ENCODE data around the gene MROH7.

The MROH7 gene

DNA sequence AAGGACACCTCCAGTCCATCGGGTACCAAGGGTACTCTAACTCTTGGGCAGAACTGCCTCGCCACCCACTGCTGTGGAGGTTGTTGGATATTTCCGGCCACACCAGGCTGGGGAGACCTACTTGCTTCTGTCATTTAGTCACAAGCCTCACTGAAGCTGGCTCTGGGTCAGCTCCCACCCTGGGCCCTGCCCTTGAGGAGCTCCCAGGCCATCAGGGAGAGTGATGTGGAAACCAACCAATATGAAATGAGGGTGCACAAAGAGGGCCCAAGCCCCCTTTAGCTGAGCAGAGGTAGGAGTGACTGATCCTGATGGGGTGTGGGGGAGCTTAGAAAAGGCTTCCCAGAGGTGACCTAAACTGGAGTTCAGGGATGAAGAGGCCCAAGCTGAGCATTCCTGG is 103.1 kb downstream of the MROH7 start:
- no peak for DNase-seq

DNA sequence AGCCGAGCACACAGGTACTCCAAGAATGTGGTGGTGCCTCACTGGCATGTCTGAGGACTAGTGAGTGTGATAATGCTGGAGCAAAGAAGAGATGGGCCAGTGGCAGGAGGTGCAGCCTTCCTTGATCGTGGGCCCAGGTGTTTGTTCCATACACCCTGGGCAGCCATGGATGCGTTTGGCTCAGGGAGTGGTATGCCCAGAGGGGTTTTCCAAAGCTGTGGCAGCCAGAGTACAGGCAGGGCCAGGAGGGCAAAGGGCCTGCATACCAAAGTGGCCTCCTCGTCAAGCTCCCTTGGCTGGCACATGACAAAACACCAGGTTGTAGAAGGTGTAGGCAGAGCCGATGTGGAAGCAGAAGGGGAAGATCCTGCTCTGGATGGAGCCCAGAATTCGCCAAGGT is 103.7 kb downstream of the MROH7 start:
- no peak for DNase-seq

DNA sequence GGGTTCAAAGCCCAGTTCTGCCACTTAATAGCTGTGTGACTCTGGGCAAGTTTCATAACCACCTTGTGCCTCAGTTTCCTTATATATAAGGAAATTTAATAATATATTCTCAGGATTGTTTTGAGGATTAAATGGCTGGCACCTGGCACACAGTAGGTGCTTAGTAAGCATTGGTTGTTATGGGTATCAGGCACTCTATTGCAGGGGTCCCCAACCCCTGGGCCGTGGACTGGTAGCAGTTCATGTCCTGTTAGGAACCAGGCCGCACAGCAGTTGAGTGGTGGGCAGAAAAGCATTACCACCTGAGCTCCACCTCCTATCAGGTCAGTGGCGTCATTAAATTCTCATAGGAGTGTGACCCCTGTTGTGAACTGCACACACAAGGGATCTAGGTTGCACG is 104.3 kb downstream of the MROH7 start:
- no peak for DNase-seq

DNA sequence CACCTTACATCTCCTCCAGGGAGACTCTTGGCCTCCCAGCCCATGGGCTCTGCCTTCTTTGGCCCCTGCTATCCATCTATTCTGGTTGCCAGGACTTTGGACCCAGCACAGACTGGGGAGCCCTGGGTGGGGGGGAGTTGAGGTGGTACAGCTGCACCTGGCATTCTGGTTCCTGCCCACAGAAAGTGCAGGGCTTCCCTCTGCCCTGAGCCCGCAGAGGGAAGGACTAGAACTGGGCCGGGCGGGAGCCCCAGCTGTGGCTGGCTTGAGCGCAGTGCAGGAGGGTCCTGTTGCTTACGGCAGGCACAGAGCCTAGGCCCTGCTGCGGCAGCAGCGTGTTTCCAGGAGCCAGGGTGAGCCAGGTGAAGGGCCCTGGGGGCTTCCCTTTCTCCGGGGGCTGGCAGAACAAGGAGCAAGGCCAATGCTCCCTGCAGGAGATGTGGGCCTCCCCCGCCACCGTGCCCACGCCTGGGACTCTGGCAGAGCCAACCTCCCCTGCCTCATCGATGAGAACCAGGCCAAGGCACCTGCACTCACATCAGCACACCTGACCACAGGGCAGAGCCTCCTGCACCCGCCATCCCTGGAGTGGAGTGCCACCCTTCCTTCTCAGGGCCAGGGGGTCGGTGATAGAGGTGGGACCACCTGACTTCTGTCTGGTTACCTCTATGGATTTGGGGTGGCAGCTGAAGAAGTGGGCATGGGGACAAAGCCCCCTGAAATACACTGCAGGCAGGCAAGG is 106.7 kb downstream of the MROH7 start:
- DNase-seq: no peak

DNA sequence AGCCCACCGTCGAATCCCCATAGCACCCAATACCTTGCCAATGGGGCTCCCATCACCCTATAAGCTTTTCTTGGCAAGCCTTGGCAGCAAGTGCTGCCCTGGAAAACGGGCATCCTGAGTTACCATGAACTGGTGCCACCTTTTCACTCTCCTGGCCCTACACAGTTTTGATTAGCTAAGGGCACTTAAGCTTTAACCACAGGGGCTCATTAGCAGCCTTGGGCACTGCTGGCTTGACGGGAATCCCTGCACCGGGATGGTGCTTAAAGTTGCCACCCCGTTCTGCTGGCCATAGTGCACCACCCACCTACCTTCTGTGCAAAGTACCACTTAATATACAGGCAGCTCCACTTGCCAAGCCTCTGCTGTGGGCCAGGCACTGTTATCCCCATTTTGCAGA is 109.0 kb downstream of the MROH7 start:
- no peak for DNase-seq

DNA sequence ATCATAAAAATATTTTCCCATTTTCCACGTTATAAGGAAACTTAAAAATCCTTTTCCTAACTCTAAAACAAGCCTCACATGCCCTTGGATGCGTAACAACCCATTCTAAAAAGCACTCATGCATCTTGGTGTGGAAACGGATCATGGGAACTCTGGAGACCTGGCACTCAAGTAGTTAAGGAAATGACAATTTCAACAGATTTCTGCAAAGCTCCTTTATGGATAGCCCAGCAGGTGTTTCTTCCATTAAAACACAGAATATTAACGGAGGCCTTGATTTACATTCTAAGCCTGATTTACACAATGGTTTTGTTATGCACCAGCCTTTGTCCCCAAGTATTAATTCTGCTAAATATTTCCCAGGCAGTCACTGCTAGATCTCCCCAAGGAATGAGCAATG is 109.8 kb downstream of the MROH7 start:
- no peak for DNase-seq

DNA sequence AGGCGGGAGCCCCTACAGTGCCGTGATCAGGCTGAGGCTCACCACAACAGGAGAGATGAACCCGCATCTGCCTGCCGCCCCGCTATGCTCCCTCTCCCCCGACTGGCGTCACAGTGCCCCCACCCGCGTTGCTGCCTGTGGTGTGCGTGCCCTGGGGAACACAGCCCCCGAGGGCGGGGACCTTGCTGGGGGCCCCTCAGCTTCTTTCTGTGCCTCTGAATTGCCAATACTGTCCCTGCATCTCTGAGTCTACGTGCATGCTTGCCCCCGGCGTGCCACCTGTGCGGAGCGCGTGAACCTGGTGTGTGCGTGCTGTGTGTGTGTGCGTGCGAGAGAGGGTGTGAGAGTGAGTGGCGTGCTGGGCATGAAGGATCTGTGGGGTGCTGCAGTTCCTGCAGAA is 112.5 kb downstream of the MROH7 start:
- no peak for DNase-seq

DNA sequence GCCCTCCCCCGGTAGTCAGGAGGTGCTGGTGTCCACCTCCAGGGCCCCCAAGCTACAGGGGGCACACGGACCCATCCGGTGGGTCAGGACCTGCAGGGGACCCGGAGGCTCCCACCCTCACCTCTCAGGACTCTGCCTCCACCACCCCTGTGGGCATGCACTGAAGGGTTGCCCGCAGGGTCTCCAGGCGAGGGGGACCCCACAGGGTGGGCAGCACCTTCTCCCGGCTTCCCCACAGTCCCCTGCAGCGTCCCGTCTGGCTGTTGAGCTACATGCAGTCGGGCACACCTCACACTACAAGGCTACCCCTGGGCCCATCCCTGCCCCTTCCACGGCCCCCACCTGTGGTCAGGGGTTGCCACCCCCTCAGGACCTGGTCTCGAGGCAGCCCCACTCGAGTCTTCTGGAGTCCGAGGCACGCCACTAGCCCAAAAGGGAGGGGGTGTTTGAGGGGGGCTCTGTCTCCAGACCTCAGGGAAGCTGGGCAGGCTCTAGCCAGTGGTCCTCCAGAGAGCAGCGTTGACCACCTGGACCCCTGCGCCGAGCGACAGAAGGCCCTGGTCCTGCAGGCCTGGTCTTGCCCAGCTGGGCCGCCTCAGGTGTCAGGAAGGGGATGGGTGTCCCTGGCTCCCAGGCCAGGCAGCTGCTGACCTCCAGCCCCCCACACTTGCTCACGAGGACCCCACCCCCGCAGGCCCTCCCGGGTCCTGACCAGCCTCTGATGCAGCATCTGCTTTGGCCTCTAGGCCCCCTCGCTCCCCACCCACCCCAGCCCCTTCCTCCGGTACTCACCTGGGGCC is 113.1 kb downstream of the MROH7 start:
- no peak for DNase-seq

DNA sequence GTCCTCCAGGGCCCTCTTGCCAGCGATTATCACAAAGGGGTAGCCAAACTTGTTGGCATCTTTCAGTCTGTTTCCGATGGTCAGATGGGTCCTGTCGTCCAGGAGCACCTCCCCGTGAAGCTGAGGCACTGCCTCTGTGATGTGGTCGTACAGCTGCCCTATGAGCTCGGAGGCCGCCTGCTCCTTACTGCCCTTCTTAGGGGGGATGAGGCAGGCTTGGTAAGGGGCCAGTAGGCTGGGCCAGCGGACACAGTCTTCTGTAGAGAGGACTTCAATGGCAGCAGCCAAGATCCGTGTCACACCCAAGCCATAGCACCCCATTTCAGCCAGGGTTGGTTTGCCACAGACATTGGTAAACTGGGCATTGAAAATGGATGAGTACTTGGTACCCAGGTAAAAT is 116.2 kb downstream of the MROH7 start:
- DNase-seq: no peak

DNA sequence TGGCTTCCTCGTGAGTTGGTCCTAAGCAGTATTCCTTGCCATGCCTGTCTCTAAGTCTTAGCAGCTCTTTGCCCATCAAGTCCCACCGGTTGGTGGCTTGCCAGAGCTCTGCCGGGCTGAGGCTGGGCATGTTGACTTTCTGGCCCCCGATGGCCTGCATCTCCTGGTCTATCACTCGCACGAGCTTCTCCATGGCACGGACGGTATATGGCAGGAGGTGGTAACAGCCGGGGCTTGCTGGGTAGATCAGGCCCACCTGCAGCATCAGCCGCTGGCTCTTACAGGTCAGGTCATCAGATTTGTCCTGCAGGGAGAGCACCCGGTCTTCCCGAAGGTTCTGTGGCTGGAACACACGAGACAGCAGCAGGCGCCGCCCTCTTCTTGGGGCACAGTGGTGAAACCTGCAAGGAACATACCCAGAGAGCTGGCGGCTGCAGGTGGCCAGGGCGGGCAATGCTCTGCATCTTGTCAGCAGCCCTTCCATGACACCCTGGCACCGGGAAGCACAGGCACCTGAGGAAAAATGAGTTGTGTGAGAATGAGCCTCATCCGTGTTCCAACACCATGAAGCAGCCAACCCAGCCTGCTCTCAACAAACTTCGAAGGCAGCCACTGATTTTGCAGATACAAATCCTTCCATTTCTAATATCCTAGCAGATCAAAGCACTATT is 117.2 kb downstream of the MROH7 start:
- no peak for DNase-seq

All from activated CD4-positive, alpha-beta T cell treated with anti-CD3 and anti-CD28 coated beads for 48 hours (primary cell).